Fibroblast of mammary gland (primary cell): Measurements from ENCODE around the gene NGFR.
A peak's percentile ranks its signal among the peaks of the same experiment; 100 is the strongest.
"Not testable (repeated sequence)": the region's sequence is repeated elsewhere in the genome, so short reads cannot be mapped to it uniquely, and the experiment has no call there.

ENCODE experiments used
- DNase-seq: peaks from one replicate; pipeline ENCODE4 v3.0.0-alpha.2; 2010; ENCODE audit warnings: low read depth
- H3K4me3 ChIP-seq: 2 replicates; pipeline ENCODE4 v1.5.1; 2011; ENCODE audit warnings: low read depth, mild to moderate bottlenecking, low read length, moderate library complexity; ENCODE audit not compliant: control insufficient read depth
- TF ChIP-seq, protein P1 (sequence below): conservative IDR thresholded peaks from 2 replicates; pipeline ENCODE4 v1.5.1; 2011; ENCODE audit warnings: low read depth, low read length, inconsistent platforms; ENCODE audit not compliant: control insufficient read depth, insufficient read depth

NGFR gene

GRCh38 chr17:49549691-49550678 is 54.9 kb downstream of the NGFR start:
- DNase-seq = no peak
- TF ChIP-seq, protein P1, sequence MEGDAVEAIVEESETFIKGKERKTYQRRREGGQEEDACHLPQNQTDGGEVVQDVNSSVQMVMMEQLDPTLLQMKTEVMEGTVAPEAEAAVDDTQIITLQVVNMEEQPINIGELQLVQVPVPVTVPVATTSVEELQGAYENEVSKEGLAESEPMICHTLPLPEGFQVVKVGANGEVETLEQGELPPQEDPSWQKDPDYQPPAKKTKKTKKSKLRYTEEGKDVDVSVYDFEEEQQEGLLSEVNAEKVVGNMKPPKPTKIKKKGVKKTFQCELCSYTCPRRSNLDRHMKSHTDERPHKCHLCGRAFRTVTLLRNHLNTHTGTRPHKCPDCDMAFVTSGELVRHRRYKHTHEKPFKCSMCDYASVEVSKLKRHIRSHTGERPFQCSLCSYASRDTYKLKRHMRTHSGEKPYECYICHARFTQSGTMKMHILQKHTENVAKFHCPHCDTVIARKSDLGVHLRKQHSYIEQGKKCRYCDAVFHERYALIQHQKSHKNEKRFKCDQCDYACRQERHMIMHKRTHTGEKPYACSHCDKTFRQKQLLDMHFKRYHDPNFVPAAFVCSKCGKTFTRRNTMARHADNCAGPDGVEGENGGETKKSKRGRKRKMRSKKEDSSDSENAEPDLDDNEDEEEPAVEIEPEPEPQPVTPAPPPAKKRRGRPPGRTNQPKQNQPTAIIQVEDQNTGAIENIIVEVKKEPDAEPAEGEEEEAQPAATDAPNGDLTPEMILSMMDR = no peak
- H3K4me3 ChIP-seq = no peak overlapping the region

GRCh38 chr17:49550764-49551163 is 55.7 kb downstream of the NGFR start:
- not testable (repeated sequence) for DNase-seq, H3K4me3 ChIP-seq

- no peak overlapping the region for H3K4me3 ChIP-seq
Observed at GRCh38 chr17:49551221-49552069, 56.4 kb downstream of the NGFR start.

DNA sequence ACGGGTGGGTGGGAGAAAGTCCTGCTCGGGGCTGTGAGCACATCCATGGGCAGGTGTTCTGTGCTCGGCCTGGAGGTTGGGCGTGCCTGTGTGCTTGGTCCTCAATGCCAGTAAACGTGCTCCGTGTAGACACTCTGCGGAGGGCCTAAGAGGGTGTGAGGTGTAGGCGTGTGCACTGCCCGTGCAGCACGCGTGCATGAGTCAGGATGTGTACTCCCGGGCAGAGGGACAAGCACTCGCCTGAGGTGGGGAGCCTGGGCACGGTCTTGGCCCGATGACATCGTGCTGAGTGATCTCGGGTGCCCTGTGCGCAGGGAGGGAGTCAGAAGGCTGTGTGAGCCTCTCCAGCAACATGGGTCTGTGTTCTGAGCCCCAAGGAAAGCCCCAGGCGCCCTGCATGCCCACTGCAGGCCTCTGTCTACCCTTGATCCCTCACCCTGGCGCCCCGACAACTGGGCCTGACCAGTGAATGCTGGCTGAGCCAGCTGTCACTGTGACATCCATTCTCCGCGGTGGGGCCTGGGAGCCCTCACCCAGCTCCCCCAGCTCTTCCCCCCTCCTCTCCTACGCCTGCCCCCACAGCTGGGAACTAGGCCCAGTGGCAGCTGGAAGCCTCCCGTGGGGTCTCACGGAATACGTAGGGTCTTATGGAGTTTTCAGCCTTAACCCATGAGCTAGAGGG is 57.1 kb downstream of the NGFR start:
- no peak overlapping the region for H3K4me3 ChIP-seq
- peak; percentile 28 for DNase-seq
- TF ChIP-seq, protein P1 = no peak

More at GRCh38 chr17:49551221-49552069, 56.4 kb downstream of the NGFR start:
- DNase-seq = no peak
- TF ChIP-seq, protein P1 = no peak

DNA sequence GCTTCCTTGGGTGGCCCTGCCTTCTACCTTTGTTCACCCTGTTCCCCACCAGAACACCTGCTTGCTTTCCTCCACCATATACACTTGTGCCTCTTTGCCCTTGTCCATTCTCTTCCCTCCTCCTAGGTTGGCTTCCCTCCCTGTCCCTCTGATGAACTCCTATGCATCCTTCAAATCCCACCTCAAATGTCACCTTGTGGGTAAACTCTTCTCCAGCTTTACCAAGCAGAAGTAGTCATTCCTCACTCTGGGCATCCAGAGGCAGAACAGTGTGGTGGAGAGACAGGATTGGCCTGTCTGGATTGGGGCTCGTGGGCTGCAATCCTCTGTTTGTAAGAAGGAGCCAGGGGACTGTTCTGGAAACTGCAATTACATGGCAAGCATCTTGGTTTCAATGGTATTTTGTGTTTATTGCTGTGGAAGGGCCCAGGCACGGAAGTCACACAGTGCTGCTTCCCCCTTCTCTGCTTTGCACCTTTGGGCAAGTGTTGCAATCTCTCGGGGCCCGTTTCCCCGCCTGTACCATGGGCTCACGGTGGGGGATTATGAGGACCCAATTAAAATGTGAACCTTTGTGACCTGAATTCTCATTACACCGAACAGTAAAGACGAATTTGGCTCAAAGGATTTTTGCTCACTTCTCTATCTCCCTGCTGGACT is 58.7 kb downstream of the NGFR start:
- H3K4me3 ChIP-seq = no peak overlapping the region
- DNase-seq = no peak
- TF ChIP-seq, protein P1 = no peak

GRCh38 chr17:49554694-49555494 is 59.8 kb downstream of the NGFR start:
- TF ChIP-seq, protein P1 = no peak
- no peak for DNase-seq
- H3K4me3 ChIP-seq = no peak overlapping the region
